IMR-90 (cell line): ENCODE measurements around the gene ZNF644. TPM values are rescaled to one million over a fixed set of nuclear protein-coding genes. Genes with fewer than 3 reads are reported as not detected.

Experiments used
- ATAC-seq: fragments of 200-7000 bp; cut with Tn5 transposase; 2 replicates; pipeline ENCODE4 v1.9.1; 2020; ENCODE audit warnings: low read depth, mild to moderate bottlenecking, moderate library complexity
- BruUV-seq: library from RNA; stranded (reverse); fragments of 400-500 nt; replicated peaks from 2 replicates; lab custom pipeline; 2021; lab: Mats Ljungman, UMichigan
- CTCF ChIA-PET: fragments of 300-600 bp; formaldehyde crosslinking; extraction: SDS; loops from one replicate; lab custom pipeline; 2021; ENCODE audit warnings: antibody characterized with exemption; lab: Yijun Ruan, JAX
- POLR2A ChIA-PET: fragments of 300-600 bp; sonication (Branson Sonifier 250); formaldehyde crosslinking; loops from one replicate; lab custom pipeline; 2022; ENCODE audit warnings: antibody characterized with exemption; ENCODE audit not compliant: unreplicated experiment; lab: Charles Lee
- DNase-seq: peaks from one replicate; pipeline ENCODE4 v3.0.0; 2013
- H2AFZ ChIP-seq: replicated peaks from 2 replicates; pipeline ENCODE3; 2013; ENCODE audit warnings: low read length, mild to moderate bottlenecking; ENCODE audit not compliant: poor library complexity
- H2AK5ac ChIP-seq: 2 replicates; pipeline ENCODE4 v1.6.1; 2013; ENCODE audit warnings: low read depth, low read length, inconsistent platforms
- H2AK9ac ChIP-seq: replicated peaks from 2 replicates; pipeline ENCODE3; 2013; ENCODE audit warnings: mild to moderate bottlenecking, low read depth, low read length, moderate library complexity; ENCODE audit not compliant: poor library complexity
- H2BK120ac ChIP-seq: 2 replicates; pipeline ENCODE4 v1.6.1; 2013; ENCODE audit warnings: low read depth, low read length, inconsistent platforms
- H2BK15ac ChIP-seq: 3 replicates; pipeline ENCODE4 v1.6.1; 2013; ENCODE audit warnings: low read depth, low read length, inconsistent platforms
- H2BK20ac ChIP-seq: 2 replicates; pipeline ENCODE4 v1.6.1; 2013; ENCODE audit warnings: low read depth, mild to moderate bottlenecking, inconsistent platforms, low read length, moderate library complexity
- H2BK5ac ChIP-seq: 2 replicates; pipeline ENCODE4 v1.6.1; 2013; ENCODE audit warnings: mild to moderate bottlenecking, low read depth, low read length, inconsistent platforms; ENCODE audit not compliant: poor library complexity, severe bottlenecking
- H3K14ac ChIP-seq: replicated peaks from 2 replicates; pipeline ENCODE4 v1.6.1; 2013; ENCODE audit warnings: low read depth, low read length, inconsistent platforms
- H3K18ac ChIP-seq: 2 replicates; pipeline ENCODE4 v1.6.1; 2013; ENCODE audit warnings: low read depth, low read length, control low read depth
- H3K23ac ChIP-seq: 2 replicates; pipeline ENCODE4 v1.6.1; 2013; ENCODE audit warnings: low read depth, low read length, inconsistent platforms
- H3K27ac ChIP-seq: 2 replicates; pipeline ENCODE4 v1.5.1; 2013; ENCODE audit warnings: mild to moderate bottlenecking, control low read depth, low read length; ENCODE audit not compliant: insufficient read depth
- H3K27me3 ChIP-seq: 2 replicates; pipeline ENCODE4 v1.6.1; 2013; ENCODE audit warnings: low read length; ENCODE audit not compliant: control insufficient read depth, insufficient read depth
- H3K36me3 ChIP-seq: 2 replicates; pipeline ENCODE4 v1.6.1; 2013; ENCODE audit warnings: low read length, mixed read lengths; ENCODE audit not compliant: control insufficient read depth, insufficient read depth
- H3K4ac ChIP-seq: 2 replicates; pipeline ENCODE4 v1.6.1; 2013; ENCODE audit warnings: low read depth, low read length, inconsistent platforms
- H3K4me1 ChIP-seq: 2 replicates; pipeline ENCODE4 v1.6.1; 2013; ENCODE audit warnings: low read length, mixed read lengths; ENCODE audit not compliant: control insufficient read depth, insufficient read depth
- H3K4me2 ChIP-seq: 2 replicates; pipeline ENCODE4 v1.6.1; 2013; ENCODE audit warnings: low read depth, mild to moderate bottlenecking, control low read depth, low read length, moderate library complexity
- H3K4me3 ChIP-seq: 2 replicates; pipeline ENCODE4 v1.5.1; 2013; ENCODE audit warnings: low read depth, mild to moderate bottlenecking, control low read depth, low read length, moderate library complexity; ENCODE audit not compliant: insufficient read depth
- H3K56ac ChIP-seq: 2 replicates; pipeline ENCODE4 v1.6.1; 2013; ENCODE audit warnings: low read length, inconsistent platforms; ENCODE audit not compliant: insufficient read depth; ENCODE audit errors: extremely low read depth
- H3K79me1 ChIP-seq, 2 experiments: 2 replicates each; pipeline ENCODE4 v1.6.1; 2013; ENCODE audit warnings: low read length in 2 of 2, inconsistent platforms in 1 of 2, low read depth in 1 of 2
- H3K9ac ChIP-seq: 2 replicates; pipeline ENCODE4 v1.6.1; 2013; ENCODE audit warnings: low read depth, low read length, control low read depth
- H3K9me1 ChIP-seq: 2 replicates; pipeline ENCODE4 v1.6.1; 2013; ENCODE audit warnings: low read length, inconsistent platforms; ENCODE audit not compliant: insufficient read depth
- H3K9me3 ChIP-seq: 2 replicates; pipeline ENCODE4 v1.6.1; 2013; ENCODE audit warnings: low read length; ENCODE audit not compliant: control insufficient read depth, insufficient read depth
- H4K20me1 ChIP-seq: 2 replicates; pipeline ENCODE4 v1.6.1; 2013; ENCODE audit warnings: low read length, inconsistent platforms; ENCODE audit not compliant: insufficient read depth
- H4K5ac ChIP-seq: 2 replicates; pipeline ENCODE4 v1.6.1; 2013; ENCODE audit warnings: mild to moderate bottlenecking, low read depth, low read length, control low read depth
- H4K8ac ChIP-seq, 2 experiments: 2 replicates each; pipeline ENCODE4 v1.6.1; 2013; ENCODE audit warnings: low read depth in 2 of 2, low read length in 2 of 2, control low read depth in 1 of 2, inconsistent platforms in 1 of 2
- H4K91ac ChIP-seq: 2 replicates; pipeline ENCODE4 v1.6.1; 2013; ENCODE audit warnings: low read depth, low read length, inconsistent platforms; ENCODE audit not compliant: insufficient read depth
- BHLHE40 ChIP-seq: fragments of 150-350 bp; IDR thresholded peaks from 2 replicates; pipeline ENCODE4 v1.6.1; 2016; ENCODE audit warnings: mild to moderate bottlenecking, low read depth, low read length
- CEBPB ChIP-seq: IDR thresholded peaks from 2 replicates; pipeline ENCODE4 v1.6.1; 2012; ENCODE audit warnings: low read depth, low read length, improper control_type of control experiment
- CHD1 ChIP-seq: IDR thresholded peaks from 2 replicates; pipeline ENCODE4 v1.6.1; 2012; ENCODE audit warnings: low read depth, low read length, improper control_type of control experiment
- CTCF ChIP-seq: conservative IDR thresholded peaks from 2 replicates; pipeline ENCODE4 v1.5.1; 2012; ENCODE audit warnings: mild to moderate bottlenecking, low read depth, low read length, improper control_type of control experiment
- FOS ChIP-seq: fragments of 150-350 bp; IDR thresholded peaks from 2 replicates; pipeline ENCODE4 v1.6.1; 2016; ENCODE audit warnings: low read depth, low read length
- MAFK ChIP-seq: IDR thresholded peaks from 2 replicates; pipeline ENCODE4 v1.6.1; 2012; ENCODE audit warnings: low read depth, low read length, improper control_type of control experiment
- MAZ ChIP-seq: IDR thresholded peaks from 2 replicates; pipeline ENCODE4 v1.6.1; 2012; ENCODE audit warnings: low read depth, mild to moderate bottlenecking, low read length, improper control_type of control experiment, moderate library complexity, borderline replicate concordance
- MXI1 ChIP-seq: IDR thresholded peaks from 2 replicates; pipeline ENCODE4 v1.6.1; 2012; ENCODE audit warnings: low read depth, mild to moderate bottlenecking, low read length, moderate library complexity, borderline replicate concordance
- NFE2L2 ChIP-seq: fragments of 150-350 bp; IDR thresholded peaks from 2 replicates; pipeline ENCODE4 v1.6.1; 2016; ENCODE audit warnings: low read depth, mild to moderate bottlenecking, low read length
- POLR2A ChIP-seq: IDR thresholded peaks from 2 replicates; pipeline ENCODE4 v1.6.1; 2012; ENCODE audit warnings: mild to moderate bottlenecking, low read depth, low read length
- RAD21 ChIP-seq: IDR thresholded peaks from 2 replicates; pipeline ENCODE4 v1.6.1; 2012; ENCODE audit warnings: low read length, improper control_type of control experiment
- RCOR1 ChIP-seq: IDR thresholded peaks from 2 replicates; pipeline ENCODE4 v1.6.1; 2012; ENCODE audit warnings: mild to moderate bottlenecking, low read length, improper control_type of control experiment; ENCODE audit not compliant: insufficient replicate concordance
- RFX5 ChIP-seq: IDR thresholded peaks from 2 replicates; pipeline ENCODE4 v1.8.0; 2012; ENCODE audit warnings: low read depth, mild to moderate bottlenecking, low read length, moderate library complexity
- SMC3 ChIP-seq: fragments of 150-350 bp; IDR thresholded peaks from 2 replicates; pipeline ENCODE4 v1.6.1; 2016; ENCODE audit warnings: low read depth, mild to moderate bottlenecking, antibody characterized with exemption, low read length, moderate library complexity
- WGBS, 2 experiments: methylation state at CpG; one replicate each; pipeline versions ENCODE4 v1.1.5 to v1.1.7; 2013; ENCODE audit warnings: missing lambda C conversion rate in 2 of 2; ENCODE audit not compliant: insufficient read length in 1 of 2; ENCODE audit errors: extremely low coverage in 2 of 2; 5-methylcytosine and 5-hydroxymethylcytosine counted together
- dilution Hi-C: fragments of 300-500 bp; cut with HindIII; formaldehyde crosslinking; loops from one replicate; pipeline ENCODE4 v1.14.3; 2018; ENCODE audit warnings: low sequenced_read_pairs; ENCODE audit not compliant: unreplicated experiment
- in situ Hi-C: fragments of 300-500 bp; cut with MboI; formaldehyde crosslinking; loops from 3 replicates; pipeline ENCODE4 v1.14.3; 2019; ENCODE audit warnings: low sequenced_read_pairs, inconsistent platforms, mixed read lengths
- intact Hi-C: fragments of 100-400 bp; cut with micrococcal nuclease; formaldehyde crosslinking; loops from 2 replicates; pipeline ENCODE4 v1.10.0; 2022
- polyA plus RNA-seq, 3 experiments: library from polyadenylated mRNA; depleted of rRNA; stranded (reverse); fragments of >200 nt; gene quantifications; 2 replicates each; pipeline ENCODE4 v1.2.3, GENCODE V29; 2012; ENCODE audit warnings: low replicate concordance in 1 of 3
- total RNA-seq: library from RNA; depleted of rRNA; stranded (reverse); fragments of >200 nt; gene quantifications from 2 replicates; pipeline ENCODE4 v1.2.3, GENCODE V29; 2012
- TF ChIP-seq, protein P1 (sequence below): fragments of 150-350 bp; IDR thresholded peaks from 2 replicates; pipeline ENCODE4 v1.6.1; 2016; ENCODE audit warnings: low read depth, mild to moderate bottlenecking, low read length, moderate library complexity, borderline replicate concordance
- TF ChIP-seq, protein P2 (sequence below): fragments of 150-350 bp; IDR thresholded peaks from 2 replicates; pipeline ENCODE4 v1.6.1; 2017; ENCODE audit warnings: mild to moderate bottlenecking, antibody characterized with exemption, low read length, low read depth

The ZNF644 gene
- total and polyA plus RNA-seq, 2 of the 4 experiments (the other 2 are of a cell fraction) = 9.0 to 45.3 TPM

DNA sequence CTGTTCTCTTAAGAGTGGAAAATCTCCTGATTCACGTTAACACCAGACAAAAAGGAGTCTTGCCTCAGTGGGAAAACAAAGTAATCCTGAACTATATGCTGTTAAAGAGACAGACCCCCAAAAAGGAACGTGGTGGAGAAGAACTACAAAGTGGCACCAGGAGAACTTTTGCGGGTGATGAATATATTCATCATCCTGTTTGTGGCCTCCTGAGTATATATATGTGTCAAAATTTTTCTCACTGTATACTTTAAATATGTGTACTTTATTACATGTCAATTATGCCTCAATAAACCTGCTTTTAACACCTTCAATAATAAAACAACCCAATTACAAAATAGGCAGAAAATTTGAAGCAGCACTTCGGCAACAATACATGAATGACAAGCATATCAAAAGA, 31.1 kb downstream of the ZNF644 start:
- no CpG with 5 or more reads among the region's 4 CpGs for WGBS, 2 experiments
- Histone ChIP-seq H4K8ac (no peak overlapping the region), H3K23ac (no peak overlapping the region), H2BK20ac (no peak overlapping the region), H2AK9ac (no peak overlapping the region), H4K91ac (no peak overlapping the region), H3K18ac (no peak overlapping the region), H3K4me2 (no peak overlapping the region), H3K14ac (no peak overlapping the region), H2BK15ac (no peak overlapping the region), H4K20me1 (peaks cover 54% of the 10 kb centered on the region), H4K5ac (no peak overlapping the region), H2BK5ac (no peak overlapping the region), H2AK5ac (no peak overlapping the region), H3K4me1 (peaks cover 1% of the 10 kb centered on the region; the same call in 1 of the 2 replicates), H3K36me3 (0 out of 2 replicates have a peak, but pooled peaks cover 3% of the 10 kb centered on the region), H2AFZ (no peak overlapping the region), H3K4me3 (no peak overlapping the region), H3K27ac (no peak overlapping the region), H3K9me1 (peaks cover 7% of the 10 kb centered on the region; the same call in 1 of the 2 replicates), H2BK120ac (no peak overlapping the region), H3K27me3 (no peaks in the 10 kb centered on the region), H3K56ac (no peak overlapping the region), H3K79me1 (peaks cover 5 to 54% of the 10 kb centered on the region in 2 experiments), H3K9ac (no peak overlapping the region), H3K9me3 (no peaks in the 10 kb centered on the region; the same call in 1 of the 2 replicates), H3K4ac (no peak overlapping the region)
- in situ Hi-C loops = no loop called here
- no peak for TF ChIP-seq NFE2L2
- TF ChIP-seq MAZ = no peak
- TF ChIP-seq, protein P1, sequence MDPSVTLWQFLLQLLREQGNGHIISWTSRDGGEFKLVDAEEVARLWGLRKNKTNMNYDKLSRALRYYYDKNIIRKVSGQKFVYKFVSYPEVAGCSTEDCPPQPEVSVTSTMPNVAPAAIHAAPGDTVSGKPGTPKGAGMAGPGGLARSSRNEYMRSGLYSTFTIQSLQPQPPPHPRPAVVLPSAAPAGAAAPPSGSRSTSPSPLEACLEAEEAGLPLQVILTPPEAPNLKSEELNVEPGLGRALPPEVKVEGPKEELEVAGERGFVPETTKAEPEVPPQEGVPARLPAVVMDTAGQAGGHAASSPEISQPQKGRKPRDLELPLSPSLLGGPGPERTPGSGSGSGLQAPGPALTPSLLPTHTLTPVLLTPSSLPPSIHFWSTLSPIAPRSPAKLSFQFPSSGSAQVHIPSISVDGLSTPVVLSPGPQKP = no peak
- TF ChIP-seq, protein P2, sequence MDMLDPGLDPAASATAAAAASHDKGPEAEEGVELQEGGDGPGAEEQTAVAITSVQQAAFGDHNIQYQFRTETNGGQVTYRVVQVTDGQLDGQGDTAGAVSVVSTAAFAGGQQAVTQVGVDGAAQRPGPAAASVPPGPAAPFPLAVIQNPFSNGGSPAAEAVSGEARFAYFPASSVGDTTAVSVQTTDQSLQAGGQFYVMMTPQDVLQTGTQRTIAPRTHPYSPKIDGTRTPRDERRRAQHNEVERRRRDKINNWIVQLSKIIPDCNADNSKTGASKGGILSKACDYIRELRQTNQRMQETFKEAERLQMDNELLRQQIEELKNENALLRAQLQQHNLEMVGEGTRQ = no peak
- no peak for TF ChIP-seq POLR2A
- TF ChIP-seq BHLHE40 = no peak
- no peak for TF ChIP-seq MXI1
- TF ChIP-seq RFX5 = no peak
- TF ChIP-seq CEBPB = no peak
- TF ChIP-seq CHD1 = no peak
- no peak for TF ChIP-seq CTCF
- no peak for TF ChIP-seq RCOR1
- no peak for TF ChIP-seq RAD21
- no peak for TF ChIP-seq FOS
- no peak for TF ChIP-seq SMC3
- no peak for TF ChIP-seq MAFK
- DNase-seq (no peak), ATAC-seq (no peak)
- dilution Hi-C loops = no loop called here
- intact Hi-C loops = no loop called here
- ChIA-PET POLR2A (no interaction called here), CTCF (interaction anchor here (0.7 kb wide), 1 partner anchor 15 kb away, joined by 3 read pairs; no protein-coding TSS in a partner anchor)
- no TSS peak for BruUV-seq
